SU-DHL-6 (cell line): ENCODE results near the gene EBP.

Experiments used
- H2AFZ ChIP-seq: fragments of 200-600 bp; sonication (generic); 2 replicates; pipeline ENCODE4 v1.6.1; 2014; ENCODE audit warnings: low read depth, mild to moderate bottlenecking, moderate library complexity, mixed read lengths, antibody characterized with exemption, low read length; ENCODE audit not compliant: severe bottlenecking
- H3F3A ChIP-seq: fragments of 200-600 bp; shearing (Covaris generic); 2 replicates; pipeline ENCODE4 v1.6.0; 2016; ENCODE audit warnings: antibody characterized with exemption, mild to moderate bottlenecking; ENCODE audit not compliant: insufficient read depth
- H3K27ac ChIP-seq: fragments of 200-600 bp; sonication (generic); 2 replicates; pipeline ENCODE4 v1.5.1; 2016; ENCODE audit warnings: low read depth, mild to moderate bottlenecking, low read length, moderate library complexity, mixed read lengths
- H3K27me3 ChIP-seq: fragments of 200-600 bp; sonication (generic), shearing (Covaris generic); 2 replicates; pipeline ENCODE4 v1.6.0; 2014; ENCODE audit warnings: mild to moderate bottlenecking, low read length
- H3K36me3 ChIP-seq: fragments of 200-600 bp; sonication (generic); 2 replicates; pipeline ENCODE4 v1.6.1; 2014; ENCODE audit warnings: mild to moderate bottlenecking, low read length, mixed read lengths
- H3K4me2 ChIP-seq: fragments of 300-600, 200-600 bp; shearing (Covaris generic), sonication (generic); 2 replicates; pipeline ENCODE4 v1.6.0; 2014; ENCODE audit warnings: low read length, low read depth, mild to moderate bottlenecking; ENCODE audit not compliant: poor library complexity, severe bottlenecking
- H3K4me3 ChIP-seq: fragments of 200-600 bp; sonication (generic); 2 replicates; pipeline ENCODE4 v1.5.1; 2014; ENCODE audit warnings: antibody characterized with exemption, low read length, mild to moderate bottlenecking, mixed read lengths; ENCODE audit not compliant: insufficient read depth, poor library complexity, severe bottlenecking
- H3K79me2 ChIP-seq: fragments of 200-600 bp; sonication (generic); 2 replicates; pipeline ENCODE4 v1.6.1; 2014; ENCODE audit warnings: mild to moderate bottlenecking, low read length, moderate library complexity; ENCODE audit not compliant: insufficient read depth
- H3K9ac ChIP-seq: fragments of 200-600 bp; sonication (generic); 2 replicates; pipeline ENCODE4 v1.7.0; 2014; ENCODE audit warnings: mild to moderate bottlenecking, low read length
- H3K9me2 ChIP-seq: fragments of 200-600 bp; sonication (generic); replicated peaks from 2 replicates; pipeline ENCODE4 v1.6.1; 2014; ENCODE audit warnings: low read length; ENCODE audit not compliant: insufficient read depth
- H3K9me3 ChIP-seq: fragments of 200-600 bp; sonication (generic); 2 replicates; pipeline ENCODE4 v1.6.1; 2014; ENCODE audit warnings: low read length, mixed read lengths; ENCODE audit not compliant: insufficient read depth
- H4K20me1 ChIP-seq: fragments of 200-600 bp; sonication (generic); 2 replicates; pipeline ENCODE4 v1.6.1; 2014; ENCODE audit warnings: low read depth, mild to moderate bottlenecking, antibody characterized with exemption, low read length, moderate library complexity, mixed read lengths
- CTCF ChIP-seq: fragments of 200-600 bp; sonication (generic); IDR thresholded peaks from one replicate; pipeline ENCODE4 v1.5.1; 2017; ENCODE audit warnings: antibody characterized with exemption, mild to moderate bottlenecking, low read length, moderate library complexity; ENCODE audit not compliant: insufficient read depth, poor library complexity, severe bottlenecking
- EZH2phosphoT487 ChIP-seq: fragments of 200-600 bp; sonication (generic), shearing (Covaris generic); conservative IDR thresholded peaks from 2 replicates; pipeline ENCODE4 v1.6.1; 2018; ENCODE audit warnings: mild to moderate bottlenecking, antibody characterized with exemption, low read length, moderate library complexity, mixed read lengths

The EBP gene

GRCh38 chrX:48489296-48489695 is 32.3 kb upstream of the EBP start:
- H3K9me2 ChIP-seq: no peaks in the 10 kb centered on the region
- H3K27ac ChIP-seq: no peak overlapping the region

GRCh38 chrX:48489892-48490291 is 31.7 kb upstream of the EBP start:
- Histone ChIP-seq H3K79me2 (no peaks in the 10 kb centered on the region), H3K9ac (no peak overlapping the region), H2AFZ (no peak overlapping the region), H3K9me2 (no peaks in the 10 kb centered on the region), H4K20me1 (no peaks in the 10 kb centered on the region), H3K27me3 (no peaks in the 10 kb centered on the region), H3K4me2 (no peak overlapping the region), H3F3A (no peaks in the 10 kb centered on the region), H3K9me3 (no peaks in the 10 kb centered on the region), H3K36me3 (no peaks in the 10 kb centered on the region), H3K27ac (no peak overlapping the region), H3K4me3 (no peak overlapping the region)
- TF ChIP-seq EZH2phosphoT487 (no peak), CTCF (no peak)

More at GRCh38 chrX:48489296-48489695, 32.3 kb upstream of the EBP start:
- H3K4me2 ChIP-seq: no peak overlapping the region
- no peaks in the 10 kb centered on the region for H3K36me3 ChIP-seq
- no peak overlapping the region for H3K4me3 ChIP-seq
- H3F3A ChIP-seq: no peaks in the 10 kb centered on the region
- no peak for TF ChIP-seq CTCF
- no peak for TF ChIP-seq EZH2phosphoT487
- no peaks in the 10 kb centered on the region for H4K20me1 ChIP-seq
- no peaks in the 10 kb centered on the region for H3K9me3 ChIP-seq
- H2AFZ ChIP-seq: no peak overlapping the region
- no peak overlapping the region for H3K9ac ChIP-seq
- H3K79me2 ChIP-seq: no peaks in the 10 kb centered on the region
- no peaks in the 10 kb centered on the region for H3K27me3 ChIP-seq

- Histone ChIP-seq H3K4me3 (no peak overlapping the region), H3K27ac (no peak overlapping the region), H3K9ac (no peak overlapping the region), H3K9me3 (no peaks in the 10 kb centered on the region), H2AFZ (no peak overlapping the region), H3F3A (no peaks in the 10 kb centered on the region), H4K20me1 (no peaks in the 10 kb centered on the region), H3K27me3 (no peaks in the 10 kb centered on the region), H3K4me2 (no peak overlapping the region), H3K79me2 (no peaks in the 10 kb centered on the region), H3K36me3 (no peaks in the 10 kb centered on the region), H3K9me2 (no peaks in the 10 kb centered on the region)
- TF ChIP-seq CTCF: no peak
- no peak for TF ChIP-seq EZH2phosphoT487
Observed at GRCh38 chrX:48490661-48491060, 30.9 kb upstream of the EBP start.
